ENCODE data around the gene QRICH1.

DNA sequence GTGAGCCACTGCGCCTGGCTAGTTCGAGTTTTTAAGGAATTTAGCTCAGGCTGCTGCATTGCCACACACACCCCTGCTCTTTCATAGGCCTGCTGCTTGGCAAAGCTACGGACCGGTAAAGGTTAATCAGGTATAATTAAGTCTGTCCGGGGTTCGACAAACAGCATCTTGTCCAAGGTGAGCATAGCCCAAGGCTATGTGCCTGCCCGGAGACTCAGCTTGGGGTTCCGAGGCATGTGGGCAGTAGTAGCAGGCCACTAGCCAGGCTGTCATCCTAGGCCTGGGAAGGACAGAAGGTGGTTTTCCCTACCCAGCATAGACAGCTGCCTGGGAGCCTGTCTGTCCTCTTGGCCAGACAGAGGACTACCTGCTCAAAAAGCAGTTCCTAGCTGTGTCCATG, 97.2 kb downstream of the QRICH1 start:
- TF ChIP-seq, protein P1, sequence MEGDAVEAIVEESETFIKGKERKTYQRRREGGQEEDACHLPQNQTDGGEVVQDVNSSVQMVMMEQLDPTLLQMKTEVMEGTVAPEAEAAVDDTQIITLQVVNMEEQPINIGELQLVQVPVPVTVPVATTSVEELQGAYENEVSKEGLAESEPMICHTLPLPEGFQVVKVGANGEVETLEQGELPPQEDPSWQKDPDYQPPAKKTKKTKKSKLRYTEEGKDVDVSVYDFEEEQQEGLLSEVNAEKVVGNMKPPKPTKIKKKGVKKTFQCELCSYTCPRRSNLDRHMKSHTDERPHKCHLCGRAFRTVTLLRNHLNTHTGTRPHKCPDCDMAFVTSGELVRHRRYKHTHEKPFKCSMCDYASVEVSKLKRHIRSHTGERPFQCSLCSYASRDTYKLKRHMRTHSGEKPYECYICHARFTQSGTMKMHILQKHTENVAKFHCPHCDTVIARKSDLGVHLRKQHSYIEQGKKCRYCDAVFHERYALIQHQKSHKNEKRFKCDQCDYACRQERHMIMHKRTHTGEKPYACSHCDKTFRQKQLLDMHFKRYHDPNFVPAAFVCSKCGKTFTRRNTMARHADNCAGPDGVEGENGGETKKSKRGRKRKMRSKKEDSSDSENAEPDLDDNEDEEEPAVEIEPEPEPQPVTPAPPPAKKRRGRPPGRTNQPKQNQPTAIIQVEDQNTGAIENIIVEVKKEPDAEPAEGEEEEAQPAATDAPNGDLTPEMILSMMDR (conservative IDR thresholded peaks at IDR 0.05) = no peak
- TF ChIP-seq ZFX (IDR thresholded peaks at IDR 0.05) = no peak

All from C4-2B (cell line).